Aorta (tissue), 5 donors: Measurements from ENCODE around the gene KCNT2. TPM values are rescaled to one million over a fixed set of nuclear protein-coding genes. Genes with fewer than 3 reads are reported as not detected.
A peak's percentile ranks its signal among the peaks of the same experiment; 100 is the strongest.

Experiments
- ATAC-seq: fragments of 200-7000 bp; cut with Tn5 transposase; one replicate; pipeline ENCODE4 v1.9.1; 2022; ENCODE audit warnings: moderate library complexity; ENCODE audit not compliant: low FRiP score
- DNase-seq, 2 donors: peaks; one replicate each; pipeline ENCODE4 v3.0.0-alpha.2; 2020
- H3K27ac ChIP-seq, 2 donors: one replicate each; pipeline ENCODE4 v1.5.1; 2013; ENCODE audit warnings: low read length in 2 of 2, mild to moderate bottlenecking in 2 of 2, moderate library complexity in 2 of 2, control low read depth in 1 of 2, inconsistent platforms in 1 of 2, low read depth in 1 of 2
- H3K27me3 ChIP-seq, 2 donors: one replicate each; pipeline ENCODE4 v1.6.1; 2013; ENCODE audit warnings: control low read depth in 1 of 2, low read length in 1 of 2, mild to moderate bottlenecking in 1 of 2, moderate library complexity in 1 of 2; ENCODE audit not compliant: insufficient read depth in 2 of 2, control insufficient read depth in 1 of 2
- H3K36me3 ChIP-seq, 2 donors: one replicate each; pipeline ENCODE4 v1.6.1; 2013; ENCODE audit warnings: control low read depth in 1 of 2, low read length in 1 of 2, mild to moderate bottlenecking in 1 of 2; ENCODE audit not compliant: insufficient read depth in 2 of 2, control insufficient read depth in 1 of 2
- H3K4me1 ChIP-seq, 2 donors: one replicate each; pipeline ENCODE4 v1.6.1; 2013; ENCODE audit warnings: low read length in 2 of 2, control low read depth in 1 of 2, mild to moderate bottlenecking in 1 of 2, moderate library complexity in 1 of 2; ENCODE audit not compliant: insufficient read depth in 2 of 2, control insufficient read depth in 1 of 2
- H3K4me3 ChIP-seq, 2 donors: one replicate each; pipeline ENCODE4 v1.5.1; 2013; ENCODE audit warnings: low read length in 2 of 2, control low read depth in 1 of 2, mild to moderate bottlenecking in 1 of 2
- H3K9me3 ChIP-seq: one replicate; pipeline ENCODE4 v1.6.1; 2013; ENCODE audit warnings: mild to moderate bottlenecking, low read length; ENCODE audit not compliant: control insufficient read depth
- WGBS, 2 donors: extraction: QIAGEN DNeasy Blood & Tissue Kit; methylation state at CpG; one replicate each; pipeline ENCODE4 v1.1.7; 2013; 5-methylcytosine and 5-hydroxymethylcytosine counted together
- intact Hi-C, 2 donors: fragments of 100-400 bp; cut with DNase I; formaldehyde crosslinking; loops; one replicate each; pipeline versions ENCODE4 v1.14.2 to v1.15.0; 2022
- long read RNA-seq, 2 donors: library from polyadenylated mRNA; unstranded; transcript quantifications; one replicate each; pipeline ENCODE4 v2.0.0, GENCODE V29; 2020 to 2021
- polyA plus RNA-seq, 2 donors: library from polyadenylated mRNA; stranded (reverse); fragments of 200-250 nt; gene quantifications; one replicate each; pipeline ENCODE4 v1.2.3, GENCODE V29; 2013
- total RNA-seq, 2 donors: library from RNA; stranded (reverse); fragmentation: NEBNext Ultra II Directional; extraction: Animal tissue kit (Norgen Biotek cat#: 25700); gene quantifications; one replicate each; pipeline ENCODE4 v1.2.1, GENCODE V29; 2021
- donor health status: healthy with polysubstance abuse.
- donor health status: Bipolar disorder and iron deficiency.
- donor health status: DM: no; HTN: no; CAD: no.
- donor health status: DM: no; HTN: no; CAD: no.
- donor health status: DM: yes; HTN: yes; CAD: no.

Gene KCNT2
- total RNA-seq: 10 to 100 TPM; 13.8 to 18.8 TPM
- 10 to 100 TPM in 1 of 2 donors, 1 to 10 TPM in 1; 3.0 to 23.3 TPM for polyA plus RNA-seq
- long read RNA-seq, donor 1, partial matches to known transcripts: 1 of 11 reads
- long read RNA-seq, donor 1, other reads (novel, unspliced or antisense): 10 of 11 reads
- long read RNA-seq, donor 2, partial matches to known transcripts: 1 of 4 reads
- long read RNA-seq, donor 2, other reads (novel, unspliced or antisense): 3 of 4 reads

DNA sequence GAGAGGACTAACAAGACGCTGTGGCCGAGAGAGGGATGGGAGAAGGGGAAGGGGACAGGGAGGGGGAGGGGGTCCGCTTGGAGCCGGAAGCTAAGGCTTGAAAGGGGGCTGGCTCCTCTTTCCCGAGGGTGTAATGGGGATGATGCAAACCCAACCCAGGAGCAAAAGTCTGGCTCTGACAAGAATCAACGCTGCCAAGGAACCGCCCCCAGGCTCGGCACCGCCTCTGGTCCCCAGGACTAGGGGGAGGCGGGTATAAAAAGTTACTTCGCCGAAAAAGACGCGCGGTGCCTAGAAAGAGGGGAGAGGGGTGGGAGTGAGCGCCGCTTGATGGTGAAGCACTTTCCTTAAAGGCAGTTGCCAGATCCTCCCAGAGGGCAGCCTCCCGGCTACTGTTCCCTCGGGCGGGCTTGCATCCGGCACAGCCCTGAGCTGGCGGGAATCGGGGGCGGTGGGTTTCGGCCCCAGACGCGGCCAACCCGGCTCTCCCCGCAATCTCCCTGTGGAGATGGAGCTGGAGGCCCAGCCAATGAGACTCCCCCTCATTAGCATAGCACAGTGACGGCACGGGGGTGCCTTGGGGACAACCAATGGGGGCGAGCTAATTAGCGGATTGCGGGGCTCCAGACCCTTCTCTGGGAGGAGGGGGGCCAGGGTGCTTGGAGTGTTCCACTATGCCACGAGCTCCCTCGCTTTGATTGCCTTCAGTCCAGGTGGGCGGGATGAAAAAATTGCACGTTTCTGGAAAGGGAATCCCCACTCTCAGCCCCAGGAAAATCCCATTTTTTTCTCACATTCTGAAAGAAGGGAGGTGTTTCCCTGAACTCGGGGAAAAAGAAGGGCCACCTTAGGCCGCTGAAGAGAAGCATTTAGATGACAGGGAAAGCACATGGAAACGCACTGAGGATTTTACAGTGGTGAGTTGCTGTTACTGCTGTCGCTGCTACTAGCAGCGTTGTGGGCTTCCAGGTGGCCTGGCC lies at the start of gene KCNT2:
Gene KCNT2 (minus strand): TSS at position 51 of the 980 bp plus-strand sequence. CDS start 131 bp downstream, outside the sequence.
- Histone ChIP-seq H3K36me3 (no peaks in the 10 kb centered on the region), H3K27me3 (no peaks in the 10 kb centered on the region), H3K27ac (no peak within 1 kb of the TSS), H3K4me1 (peaks cover 0 to 1% of the 10 kb centered on the region in 2 donors), H3K9me3 (no peaks in the 10 kb centered on the region), H3K4me3 (peak within 1 kb of the TSS; percentile 6 to 41)
- 1% methylated on average over 42 to 43 of the region's 43 CpGs for WGBS, 2 donors
- ATAC-seq: peak; percentile 84
- intact Hi-C loops: no loop called here
- peak; percentile 66 to 86 for DNase-seq

- intact Hi-C loops: no loop called here
- H3K4me3 ChIP-seq: no peak overlapping the region
- H3K27ac ChIP-seq: no peak overlapping the region
- no peak for DNase-seq
- no peak for ATAC-seq
- 67 to 78% methylated on average over 3 of the region's 3 CpGs for WGBS, 2 donors
- peaks cover 2% of the 10 kb centered on the region for H3K9me3 ChIP-seq
- no peaks in the 10 kb centered on the region for H3K27me3 ChIP-seq
- H3K36me3 ChIP-seq: no peaks in the 10 kb centered on the region
- H3K4me1 ChIP-seq: no peaks in the 10 kb centered on the region
Measured at GRCh38 chr1:196655494-196655893, 47.3 kb upstream of the KCNT2 start.

DNA sequence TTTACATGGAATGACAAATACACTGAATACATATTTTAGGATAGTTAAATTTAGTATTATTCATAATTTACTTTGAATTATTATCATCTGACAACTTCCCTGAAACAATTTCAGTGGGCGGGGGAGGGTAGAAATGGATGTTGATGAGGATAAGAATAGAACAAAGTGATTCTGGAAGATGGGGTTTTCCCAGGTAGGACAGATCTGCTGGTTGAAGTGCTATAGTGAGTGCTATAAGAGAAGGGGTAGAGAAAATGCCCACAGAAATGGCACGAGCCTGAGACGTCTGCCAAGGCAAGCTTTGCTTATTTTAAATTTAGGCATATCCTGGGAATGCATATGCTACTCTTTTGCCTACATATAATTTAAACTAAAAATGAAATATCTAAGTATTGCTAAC lies 46.8 kb upstream of the KCNT2 start:
- Histone ChIP-seq H3K27me3 (no peaks in the 10 kb centered on the region), H3K4me3 (no peak overlapping the region), H3K9me3 (peaks cover 2% of the 10 kb centered on the region), H3K36me3 (no peaks in the 10 kb centered on the region), H3K4me1 (no peaks in the 10 kb centered on the region), H3K27ac (no peak overlapping the region)
- intact Hi-C loops: no loop called here
- DNase-seq (no peak), ATAC-seq (no peak)
- WGBS, 2 donors: 65 to 77% methylated on average over 3 of the region's 3 CpGs

GRCh38 chr1:196654271-196654670 lies 46.0 kb upstream of the KCNT2 start:
- intact Hi-C loops: no loop called here
- Histone ChIP-seq H3K9me3 (no peaks in the 10 kb centered on the region), H3K4me1 (no peaks in the 10 kb centered on the region), H3K27me3 (no peaks in the 10 kb centered on the region), H3K4me3 (peak overlapping the region in 1 of 2 donors; percentile 18), H3K27ac (no peak overlapping the region), H3K36me3 (no peaks in the 10 kb centered on the region)
- WGBS, 2 donors: 34 to 56% methylated on average over 2 of the region's 2 CpGs
- no peak for ATAC-seq
- no peak for DNase-seq

DNA sequence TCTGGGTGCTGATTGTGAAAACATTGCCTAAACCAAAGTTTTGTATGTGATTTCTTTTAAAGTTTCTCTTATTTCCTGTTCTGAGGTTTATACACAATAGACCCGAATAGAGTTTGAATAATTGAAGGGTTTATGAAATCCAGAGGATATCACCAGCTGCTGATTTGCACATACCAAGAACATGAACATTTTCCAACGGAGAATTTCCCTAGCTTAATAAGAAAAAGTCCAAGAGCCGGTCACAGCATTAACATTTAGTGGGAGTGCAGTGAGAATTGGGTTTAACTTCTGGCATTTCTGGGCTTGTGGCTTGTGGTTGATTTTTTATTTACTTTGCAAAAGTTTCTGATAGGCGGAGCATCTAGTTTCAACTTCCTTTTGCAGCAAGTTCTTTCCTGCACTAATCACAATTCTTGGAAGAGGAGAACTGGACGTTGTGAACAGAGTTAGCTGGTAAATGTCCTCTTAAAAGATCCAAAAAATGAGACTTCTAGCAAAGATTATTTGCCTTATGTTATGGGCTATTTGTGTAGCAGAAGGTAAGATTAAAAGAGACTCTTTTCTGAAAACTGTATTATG lies 43.5 kb upstream of the KCNT2 start, which contains the start of gene CFH:
Gene CFH (plus strand): TSS at position 407 of the 579 bp plus-strand sequence. CDS start 75 bp downstream, at position 482.
- WGBS, 2 donors: 1 to 2% methylated on average over 5 of the region's 5 CpGs
- peak; percentile 73 for ATAC-seq

DNA sequence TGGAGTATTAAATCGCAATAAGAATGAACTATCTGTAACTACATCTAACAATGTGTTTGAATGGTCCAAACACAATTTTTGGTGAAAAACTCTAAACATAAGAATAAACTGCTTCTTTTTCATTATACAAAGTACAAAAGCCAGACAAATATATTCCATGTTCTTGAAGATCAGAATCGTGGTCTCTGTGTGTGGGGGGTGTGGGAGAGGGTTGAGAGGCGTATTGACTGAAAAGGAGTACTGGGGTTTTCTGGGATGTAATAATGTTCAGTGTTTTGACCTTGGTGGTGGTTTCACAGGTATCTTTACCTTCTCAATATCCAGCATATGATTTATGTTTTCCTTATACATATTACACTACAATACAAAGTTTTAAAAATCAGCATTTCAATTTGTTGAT lies 42.8 kb upstream of the KCNT2 start:
- H3K27ac ChIP-seq: no peak overlapping the region
- intact Hi-C loops: no loop called here

More for the DNA sequence above, 43.5 kb upstream of the KCNT2 start, which contains the start of gene CFH:
- intact Hi-C loops: no loop called here
- H3K4me1 ChIP-seq: no peaks in the 10 kb centered on the region
- no peaks in the 10 kb centered on the region for H3K36me3 ChIP-seq
- H3K4me3 ChIP-seq: peak within 1 kb of the TSS in 1 of 2 donors; percentile 10
- no peak for DNase-seq
- H3K27ac ChIP-seq: no peak within 1 kb of the TSS
- no peaks in the 10 kb centered on the region for H3K9me3 ChIP-seq
- H3K27me3 ChIP-seq: no peaks in the 10 kb centered on the region

GRCh38 chr1:196650403-196650802 lies 42.2 kb upstream of the KCNT2 start:
- Histone ChIP-seq H3K4me3 (no peak overlapping the region), H3K27ac (no peak overlapping the region), H3K36me3 (no peaks in the 10 kb centered on the region), H3K4me1 (no peaks in the 10 kb centered on the region), H3K9me3 (no peaks in the 10 kb centered on the region), H3K27me3 (no peaks in the 10 kb centered on the region)
- intact Hi-C loops: no loop called here
- DNase-seq: peak in 1 of 2 donors; percentile 38
- WGBS, 2 donors: 90 to 94% methylated on average over 12 of the region's 12 CpGs
- no peak for ATAC-seq

More for the DNA sequence above, 42.8 kb upstream of the KCNT2 start:
- no peak overlapping the region for H3K4me3 ChIP-seq
- no peaks in the 10 kb centered on the region for H3K36me3 ChIP-seq
- no peak for DNase-seq
- no peak for ATAC-seq
- no peaks in the 10 kb centered on the region for H3K27me3 ChIP-seq
- 70 to 72% methylated on average over 3 of the region's 3 CpGs for WGBS, 2 donors
- H3K9me3 ChIP-seq: no peaks in the 10 kb centered on the region
- no peaks in the 10 kb centered on the region for H3K4me1 ChIP-seq

DNA sequence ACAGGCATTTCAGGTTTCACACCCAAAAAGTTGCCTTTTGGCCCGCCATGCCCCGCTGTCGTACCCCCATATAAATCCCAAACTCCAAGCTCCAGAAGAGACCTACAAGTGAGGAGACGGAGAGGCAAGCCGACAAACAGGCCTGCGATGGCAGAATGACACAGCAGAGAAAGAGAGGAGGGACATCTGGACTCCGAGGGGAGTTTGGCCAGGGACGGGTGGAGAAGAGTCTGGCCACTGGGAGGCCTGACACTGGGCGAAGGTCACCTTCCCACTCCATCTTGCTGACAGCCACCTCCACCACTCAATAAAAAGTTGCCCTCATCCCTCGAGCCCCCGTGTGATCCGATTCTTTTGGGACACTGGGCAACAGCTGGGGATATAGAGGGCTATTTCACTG lies 41.8 kb upstream of the KCNT2 start:
- Histone ChIP-seq H3K9me3 (no peaks in the 10 kb centered on the region), H3K36me3 (no peaks in the 10 kb centered on the region), H3K27me3 (no peaks in the 10 kb centered on the region), H3K4me3 (no peak overlapping the region), H3K4me1 (no peaks in the 10 kb centered on the region), H3K27ac (no peak overlapping the region)
- intact Hi-C loops: no loop called here
- 92 to 97% methylated on average over 12 of the region's 12 CpGs for WGBS, 2 donors
- ATAC-seq: no peak
- no peak for DNase-seq
